Epithelial cell of umbilical artery (primary cell): ENCODE measurements around the gene PEX3. TPM values are rescaled to one million over a fixed set of nuclear protein-coding genes. Genes with fewer than 3 reads are reported as not detected.

Experiments used
- total RNA-seq: library from RNA; depleted of rRNA; stranded (reverse); fragments of >200 nt; gene quantifications from 2 replicates; pipeline ENCODE4 v1.2.3, GENCODE V29; 2014

Gene PEX3
- total RNA-seq, result 14.6 and 15.0 TPM in 2 replicates

GRCh38 chr6:143450453-143451371 lies at the start of gene PEX3, which contains the start of gene ADAT2:
TSS of gene PEX3 (plus strand) at chr6:143450805. CDS start at chr6:143451043, 238 bp downstream.
TSS of gene ADAT2 (minus strand) at chr6:143450695. CDS start at chr6:143450658, 37 bp downstream.

GRCh38 chr6:143510991-143511891 lies 60.6 kb downstream of the PEX3 start, which contains the start of gene FUCA2:
TSS of gene FUCA2 (minus strand) at chr6:143511720. CDS start at chr6:143511634, 86 bp downstream.

Other genes starting within 250 kb of the PEX3 start
- 3.2 and 7.1 TPM in 2 replicates for gene ADAT2, start 110 bp upstream of the PEX3 start, total RNA-seq
- 36.4 and 49.5 TPM in 2 replicates for gene FUCA2, start 60.9 kb downstream of the PEX3 start, total RNA-seq
- gene PHACTR2, start 227.2 kb downstream of the PEX3 start, total RNA-seq, result 110 and 168 TPM in 2 replicates